Thyroid gland (tissue), 4 donors: Measurements from ENCODE around the gene YIPF7.

Experiments used
- CTCF ChIP-seq, 6 experiments: fragments of 200-600 bp in 3 of 6; fragments of 450-650 bp in 3 of 6; sonication (generic) in 3 of 6; IDR thresholded peaks; one replicate each; pipeline ENCODE4 v1.5.1; 2016 to 2019; ENCODE audit warnings: antibody characterized with exemption in 6 of 6, mild to moderate bottlenecking in 2 of 6, inconsistent platforms in 1 of 6, moderate library complexity in 1 of 6
- POLR2A ChIP-seq, 2 donors: fragments of 450-650 bp; IDR thresholded peaks; one replicate each; pipeline ENCODE4 v1.6.1; 2017; ENCODE audit warnings: antibody characterized with exemption in 2 of 2, mild to moderate bottlenecking in 2 of 2, moderate library complexity in 1 of 2

GRCh38 chr4:44578954-44579353 lies 72.5 kb downstream of the YIPF7 start:
- TF ChIP-seq CTCF (IDR thresholded peaks at IDR 0.05) (no peak), POLR2A (IDR thresholded peaks at IDR 0.05) (no peak)
